ENCODE data around the gene MAP3K2.

DNA sequence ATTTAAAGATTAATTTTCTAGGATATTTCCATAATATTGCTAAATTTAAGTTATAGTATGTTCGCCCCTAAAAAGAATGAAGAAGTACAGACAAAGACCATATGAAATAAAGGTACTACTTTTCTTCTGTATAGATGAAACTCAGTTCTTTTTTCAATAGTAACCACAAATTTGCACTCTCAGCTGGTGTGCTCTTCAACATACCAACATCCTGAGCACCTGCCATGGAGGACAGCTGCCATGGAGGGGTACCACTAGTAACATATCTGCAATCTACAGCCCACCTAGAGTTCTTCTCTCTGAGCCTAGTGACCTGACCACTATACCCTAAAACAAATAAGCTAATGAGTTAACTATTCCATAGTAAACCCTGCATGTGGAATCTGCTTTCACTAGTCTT, 57.0 kb downstream of the MAP3K2 start:
- TF ChIP-seq, protein P1, sequence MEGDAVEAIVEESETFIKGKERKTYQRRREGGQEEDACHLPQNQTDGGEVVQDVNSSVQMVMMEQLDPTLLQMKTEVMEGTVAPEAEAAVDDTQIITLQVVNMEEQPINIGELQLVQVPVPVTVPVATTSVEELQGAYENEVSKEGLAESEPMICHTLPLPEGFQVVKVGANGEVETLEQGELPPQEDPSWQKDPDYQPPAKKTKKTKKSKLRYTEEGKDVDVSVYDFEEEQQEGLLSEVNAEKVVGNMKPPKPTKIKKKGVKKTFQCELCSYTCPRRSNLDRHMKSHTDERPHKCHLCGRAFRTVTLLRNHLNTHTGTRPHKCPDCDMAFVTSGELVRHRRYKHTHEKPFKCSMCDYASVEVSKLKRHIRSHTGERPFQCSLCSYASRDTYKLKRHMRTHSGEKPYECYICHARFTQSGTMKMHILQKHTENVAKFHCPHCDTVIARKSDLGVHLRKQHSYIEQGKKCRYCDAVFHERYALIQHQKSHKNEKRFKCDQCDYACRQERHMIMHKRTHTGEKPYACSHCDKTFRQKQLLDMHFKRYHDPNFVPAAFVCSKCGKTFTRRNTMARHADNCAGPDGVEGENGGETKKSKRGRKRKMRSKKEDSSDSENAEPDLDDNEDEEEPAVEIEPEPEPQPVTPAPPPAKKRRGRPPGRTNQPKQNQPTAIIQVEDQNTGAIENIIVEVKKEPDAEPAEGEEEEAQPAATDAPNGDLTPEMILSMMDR (IDR thresholded peaks at IDR 0.05), result no peak
- TF ChIP-seq POLR2A (IDR thresholded peaks at IDR 0.05), result no peak
